IMR-90 (cell line): Measurements from ENCODE around the gene POLR1A. TPM values are rescaled to one million over a fixed set of nuclear protein-coding genes. Genes with fewer than 3 reads are reported as not detected.
A peak's percentile ranks its signal among the peaks of the same experiment; 100 is the strongest.

ENCODE experiments used
- ATAC-seq: fragments of 200-7000 bp; cut with Tn5 transposase; 2 replicates; pipeline ENCODE4 v1.9.1; 2020; ENCODE audit warnings: low read depth, mild to moderate bottlenecking, moderate library complexity
- BruUV-seq: library from RNA; stranded (reverse); fragments of 400-500 nt; replicated peaks from 2 replicates; lab custom pipeline; 2021; lab: Mats Ljungman, UMichigan
- CTCF ChIA-PET: fragments of 300-600 bp; formaldehyde crosslinking; extraction: SDS; loops from one replicate; lab custom pipeline; 2021; ENCODE audit warnings: antibody characterized with exemption; lab: Yijun Ruan, JAX
- POLR2A ChIA-PET: fragments of 300-600 bp; sonication (Branson Sonifier 250); formaldehyde crosslinking; loops from one replicate; lab custom pipeline; 2022; ENCODE audit warnings: antibody characterized with exemption; ENCODE audit not compliant: unreplicated experiment; lab: Charles Lee
- DNase-seq: peaks from one replicate; pipeline ENCODE4 v3.0.0; 2013
- H2AFZ ChIP-seq: replicated peaks from 2 replicates; pipeline ENCODE3; 2013; ENCODE audit warnings: low read length, mild to moderate bottlenecking; ENCODE audit not compliant: poor library complexity
- H2AK5ac ChIP-seq: 2 replicates; pipeline ENCODE4 v1.6.1; 2013; ENCODE audit warnings: low read depth, low read length, inconsistent platforms
- H2AK9ac ChIP-seq: replicated peaks from 2 replicates; pipeline ENCODE3; 2013; ENCODE audit warnings: mild to moderate bottlenecking, low read depth, low read length, moderate library complexity; ENCODE audit not compliant: poor library complexity
- H2BK120ac ChIP-seq: 2 replicates; pipeline ENCODE4 v1.6.1; 2013; ENCODE audit warnings: low read depth, low read length, inconsistent platforms
- H2BK15ac ChIP-seq: 3 replicates; pipeline ENCODE4 v1.6.1; 2013; ENCODE audit warnings: low read depth, low read length, inconsistent platforms
- H2BK20ac ChIP-seq: 2 replicates; pipeline ENCODE4 v1.6.1; 2013; ENCODE audit warnings: low read depth, mild to moderate bottlenecking, inconsistent platforms, low read length, moderate library complexity
- H2BK5ac ChIP-seq: 2 replicates; pipeline ENCODE4 v1.6.1; 2013; ENCODE audit warnings: mild to moderate bottlenecking, low read depth, low read length, inconsistent platforms; ENCODE audit not compliant: poor library complexity, severe bottlenecking
- H3K14ac ChIP-seq: replicated peaks from 2 replicates; pipeline ENCODE4 v1.6.1; 2013; ENCODE audit warnings: low read depth, low read length, inconsistent platforms
- H3K18ac ChIP-seq: 2 replicates; pipeline ENCODE4 v1.6.1; 2013; ENCODE audit warnings: low read depth, low read length, control low read depth
- H3K23ac ChIP-seq: 2 replicates; pipeline ENCODE4 v1.6.1; 2013; ENCODE audit warnings: low read depth, low read length, inconsistent platforms
- H3K27ac ChIP-seq: 2 replicates; pipeline ENCODE4 v1.5.1; 2013; ENCODE audit warnings: mild to moderate bottlenecking, control low read depth, low read length; ENCODE audit not compliant: insufficient read depth
- H3K27me3 ChIP-seq: 2 replicates; pipeline ENCODE4 v1.6.1; 2013; ENCODE audit warnings: low read length; ENCODE audit not compliant: control insufficient read depth, insufficient read depth
- H3K36me3 ChIP-seq: 2 replicates; pipeline ENCODE4 v1.6.1; 2013; ENCODE audit warnings: low read length, mixed read lengths; ENCODE audit not compliant: control insufficient read depth, insufficient read depth
- H3K4ac ChIP-seq: 2 replicates; pipeline ENCODE4 v1.6.1; 2013; ENCODE audit warnings: low read depth, low read length, inconsistent platforms
- H3K4me1 ChIP-seq: 2 replicates; pipeline ENCODE4 v1.6.1; 2013; ENCODE audit warnings: low read length, mixed read lengths; ENCODE audit not compliant: control insufficient read depth, insufficient read depth
- H3K4me2 ChIP-seq: 2 replicates; pipeline ENCODE4 v1.6.1; 2013; ENCODE audit warnings: low read depth, mild to moderate bottlenecking, control low read depth, low read length, moderate library complexity
- H3K4me3 ChIP-seq: 2 replicates; pipeline ENCODE4 v1.5.1; 2013; ENCODE audit warnings: low read depth, mild to moderate bottlenecking, control low read depth, low read length, moderate library complexity; ENCODE audit not compliant: insufficient read depth
- H3K56ac ChIP-seq: 2 replicates; pipeline ENCODE4 v1.6.1; 2013; ENCODE audit warnings: low read length, inconsistent platforms; ENCODE audit not compliant: insufficient read depth; ENCODE audit errors: extremely low read depth
- H3K79me1 ChIP-seq, 2 experiments: 2 replicates each; pipeline ENCODE4 v1.6.1; 2013; ENCODE audit warnings: low read length in 2 of 2, inconsistent platforms in 1 of 2, low read depth in 1 of 2
- H3K9ac ChIP-seq: 2 replicates; pipeline ENCODE4 v1.6.1; 2013; ENCODE audit warnings: low read depth, low read length, control low read depth
- H3K9me1 ChIP-seq: 2 replicates; pipeline ENCODE4 v1.6.1; 2013; ENCODE audit warnings: low read length, inconsistent platforms; ENCODE audit not compliant: insufficient read depth
- H3K9me3 ChIP-seq: 2 replicates; pipeline ENCODE4 v1.6.1; 2013; ENCODE audit warnings: low read length; ENCODE audit not compliant: control insufficient read depth, insufficient read depth
- H4K20me1 ChIP-seq: 2 replicates; pipeline ENCODE4 v1.6.1; 2013; ENCODE audit warnings: low read length, inconsistent platforms; ENCODE audit not compliant: insufficient read depth
- H4K5ac ChIP-seq: 2 replicates; pipeline ENCODE4 v1.6.1; 2013; ENCODE audit warnings: mild to moderate bottlenecking, low read depth, low read length, control low read depth
- H4K8ac ChIP-seq, 2 experiments: 2 replicates each; pipeline ENCODE4 v1.6.1; 2013; ENCODE audit warnings: low read depth in 2 of 2, low read length in 2 of 2, control low read depth in 1 of 2, inconsistent platforms in 1 of 2
- H4K91ac ChIP-seq: 2 replicates; pipeline ENCODE4 v1.6.1; 2013; ENCODE audit warnings: low read depth, low read length, inconsistent platforms; ENCODE audit not compliant: insufficient read depth
- BHLHE40 ChIP-seq: fragments of 150-350 bp; IDR thresholded peaks from 2 replicates; pipeline ENCODE4 v1.6.1; 2016; ENCODE audit warnings: mild to moderate bottlenecking, low read depth, low read length
- CEBPB ChIP-seq: IDR thresholded peaks from 2 replicates; pipeline ENCODE4 v1.6.1; 2012; ENCODE audit warnings: low read depth, low read length, improper control_type of control experiment
- CHD1 ChIP-seq: IDR thresholded peaks from 2 replicates; pipeline ENCODE4 v1.6.1; 2012; ENCODE audit warnings: low read depth, low read length, improper control_type of control experiment
- MAFK ChIP-seq: IDR thresholded peaks from 2 replicates; pipeline ENCODE4 v1.6.1; 2012; ENCODE audit warnings: low read depth, low read length, improper control_type of control experiment
- MAZ ChIP-seq: IDR thresholded peaks from 2 replicates; pipeline ENCODE4 v1.6.1; 2012; ENCODE audit warnings: low read depth, mild to moderate bottlenecking, low read length, improper control_type of control experiment, moderate library complexity, borderline replicate concordance
- MXI1 ChIP-seq: IDR thresholded peaks from 2 replicates; pipeline ENCODE4 v1.6.1; 2012; ENCODE audit warnings: low read depth, mild to moderate bottlenecking, low read length, moderate library complexity, borderline replicate concordance
- POLR2A ChIP-seq: IDR thresholded peaks from 2 replicates; pipeline ENCODE4 v1.6.1; 2012; ENCODE audit warnings: mild to moderate bottlenecking, low read depth, low read length
- RAD21 ChIP-seq: IDR thresholded peaks from 2 replicates; pipeline ENCODE4 v1.6.1; 2012; ENCODE audit warnings: low read length, improper control_type of control experiment
- RCOR1 ChIP-seq: IDR thresholded peaks from 2 replicates; pipeline ENCODE4 v1.6.1; 2012; ENCODE audit warnings: mild to moderate bottlenecking, low read length, improper control_type of control experiment; ENCODE audit not compliant: insufficient replicate concordance
- RFX5 ChIP-seq: IDR thresholded peaks from 2 replicates; pipeline ENCODE4 v1.8.0; 2012; ENCODE audit warnings: low read depth, mild to moderate bottlenecking, low read length, moderate library complexity
- SMC3 ChIP-seq: fragments of 150-350 bp; IDR thresholded peaks from 2 replicates; pipeline ENCODE4 v1.6.1; 2016; ENCODE audit warnings: low read depth, mild to moderate bottlenecking, antibody characterized with exemption, low read length, moderate library complexity
- WGBS, 2 experiments: methylation state at CpG; one replicate each; pipeline versions ENCODE4 v1.1.5 to v1.1.7; 2013; ENCODE audit warnings: missing lambda C conversion rate in 2 of 2; ENCODE audit not compliant: insufficient read length in 1 of 2; ENCODE audit errors: extremely low coverage in 2 of 2; 5-methylcytosine and 5-hydroxymethylcytosine counted together
- dilution Hi-C: fragments of 300-500 bp; cut with HindIII; formaldehyde crosslinking; loops from one replicate; pipeline ENCODE4 v1.14.3; 2018; ENCODE audit warnings: low sequenced_read_pairs; ENCODE audit not compliant: unreplicated experiment
- in situ Hi-C: fragments of 300-500 bp; cut with MboI; formaldehyde crosslinking; loops from 3 replicates; pipeline ENCODE4 v1.14.3; 2019; ENCODE audit warnings: low sequenced_read_pairs, inconsistent platforms, mixed read lengths
- intact Hi-C: fragments of 100-400 bp; cut with micrococcal nuclease; formaldehyde crosslinking; loops from 2 replicates; pipeline ENCODE4 v1.10.0; 2022
- polyA plus RNA-seq, 3 experiments: library from polyadenylated mRNA; depleted of rRNA; stranded (reverse); fragments of >200 nt; gene quantifications; 2 replicates each; pipeline ENCODE4 v1.2.3, GENCODE V29; 2012; ENCODE audit warnings: low replicate concordance in 1 of 3
- total RNA-seq: library from RNA; depleted of rRNA; stranded (reverse); fragments of >200 nt; gene quantifications from 2 replicates; pipeline ENCODE4 v1.2.3, GENCODE V29; 2012
- TF ChIP-seq, protein P1 (sequence below): conservative IDR thresholded peaks from 2 replicates; pipeline ENCODE4 v1.5.1; 2012; ENCODE audit warnings: mild to moderate bottlenecking, low read depth, low read length, improper control_type of control experiment
- TF ChIP-seq, protein P2 (sequence below): fragments of 150-350 bp; IDR thresholded peaks from 2 replicates; pipeline ENCODE4 v1.6.1; 2016; ENCODE audit warnings: low read depth, mild to moderate bottlenecking, low read length, moderate library complexity, borderline replicate concordance
- TF ChIP-seq, protein P3 (sequence below): fragments of 150-350 bp; IDR thresholded peaks from 2 replicates; pipeline ENCODE4 v1.6.1; 2017; ENCODE audit warnings: mild to moderate bottlenecking, antibody characterized with exemption, low read length, low read depth

The POLR1A gene
- total and polyA plus RNA-seq, 2 of the 4 experiments (the other 2 are of a cell fraction), result 7.6 to 27.4 TPM

DNA sequence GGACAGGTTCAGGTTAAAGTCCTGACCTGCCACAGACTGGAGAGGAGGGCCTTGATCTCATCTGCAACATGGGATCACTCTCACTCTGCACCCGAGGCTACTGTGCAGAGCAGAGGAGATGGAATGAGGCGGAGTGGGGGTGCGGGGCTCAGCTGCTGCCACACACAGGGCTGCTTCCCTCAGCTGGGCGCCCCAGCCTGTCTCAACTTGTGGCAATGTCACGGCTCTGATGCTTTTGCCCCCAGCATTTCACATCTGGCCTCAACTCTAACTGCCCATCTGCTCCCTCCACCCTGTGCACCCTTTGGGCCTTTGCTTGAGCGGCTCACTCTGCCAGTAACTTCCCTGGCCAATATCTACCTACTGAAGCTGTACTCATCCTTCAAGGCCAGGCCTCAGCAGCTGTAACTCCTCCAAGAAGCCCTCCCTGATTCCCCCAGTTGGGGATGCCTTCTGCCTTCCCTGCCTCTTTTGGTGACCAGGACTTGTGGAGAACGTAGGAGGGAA lies 70.3 kb downstream of the POLR1A start:
- H3K27ac ChIP-seq, result peak overlapping the region; percentile 83; the same call in 1 of the 2 replicates
- no peak for DNase-seq
- WGBS, 2 experiments, result 97% methylated on average over 2 of the region's 7 CpGs; no CpG with 5 or more reads in 1 of the 2 experiments
- TF ChIP-seq, protein P1, sequence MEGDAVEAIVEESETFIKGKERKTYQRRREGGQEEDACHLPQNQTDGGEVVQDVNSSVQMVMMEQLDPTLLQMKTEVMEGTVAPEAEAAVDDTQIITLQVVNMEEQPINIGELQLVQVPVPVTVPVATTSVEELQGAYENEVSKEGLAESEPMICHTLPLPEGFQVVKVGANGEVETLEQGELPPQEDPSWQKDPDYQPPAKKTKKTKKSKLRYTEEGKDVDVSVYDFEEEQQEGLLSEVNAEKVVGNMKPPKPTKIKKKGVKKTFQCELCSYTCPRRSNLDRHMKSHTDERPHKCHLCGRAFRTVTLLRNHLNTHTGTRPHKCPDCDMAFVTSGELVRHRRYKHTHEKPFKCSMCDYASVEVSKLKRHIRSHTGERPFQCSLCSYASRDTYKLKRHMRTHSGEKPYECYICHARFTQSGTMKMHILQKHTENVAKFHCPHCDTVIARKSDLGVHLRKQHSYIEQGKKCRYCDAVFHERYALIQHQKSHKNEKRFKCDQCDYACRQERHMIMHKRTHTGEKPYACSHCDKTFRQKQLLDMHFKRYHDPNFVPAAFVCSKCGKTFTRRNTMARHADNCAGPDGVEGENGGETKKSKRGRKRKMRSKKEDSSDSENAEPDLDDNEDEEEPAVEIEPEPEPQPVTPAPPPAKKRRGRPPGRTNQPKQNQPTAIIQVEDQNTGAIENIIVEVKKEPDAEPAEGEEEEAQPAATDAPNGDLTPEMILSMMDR, result no peak
- TF ChIP-seq SMC3, result no peak
- TF ChIP-seq, protein P2, sequence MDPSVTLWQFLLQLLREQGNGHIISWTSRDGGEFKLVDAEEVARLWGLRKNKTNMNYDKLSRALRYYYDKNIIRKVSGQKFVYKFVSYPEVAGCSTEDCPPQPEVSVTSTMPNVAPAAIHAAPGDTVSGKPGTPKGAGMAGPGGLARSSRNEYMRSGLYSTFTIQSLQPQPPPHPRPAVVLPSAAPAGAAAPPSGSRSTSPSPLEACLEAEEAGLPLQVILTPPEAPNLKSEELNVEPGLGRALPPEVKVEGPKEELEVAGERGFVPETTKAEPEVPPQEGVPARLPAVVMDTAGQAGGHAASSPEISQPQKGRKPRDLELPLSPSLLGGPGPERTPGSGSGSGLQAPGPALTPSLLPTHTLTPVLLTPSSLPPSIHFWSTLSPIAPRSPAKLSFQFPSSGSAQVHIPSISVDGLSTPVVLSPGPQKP, result no peak
- TF ChIP-seq MAFK, result no peak
- TF ChIP-seq RAD21, result no peak
- TF ChIP-seq RFX5, result no peak
- no peak for TF ChIP-seq CEBPB
- no peak for TF ChIP-seq CHD1
- TF ChIP-seq RCOR1, result no peak
- TF ChIP-seq MAZ, result no peak
- no peak for TF ChIP-seq POLR2A
- TF ChIP-seq, protein P3, sequence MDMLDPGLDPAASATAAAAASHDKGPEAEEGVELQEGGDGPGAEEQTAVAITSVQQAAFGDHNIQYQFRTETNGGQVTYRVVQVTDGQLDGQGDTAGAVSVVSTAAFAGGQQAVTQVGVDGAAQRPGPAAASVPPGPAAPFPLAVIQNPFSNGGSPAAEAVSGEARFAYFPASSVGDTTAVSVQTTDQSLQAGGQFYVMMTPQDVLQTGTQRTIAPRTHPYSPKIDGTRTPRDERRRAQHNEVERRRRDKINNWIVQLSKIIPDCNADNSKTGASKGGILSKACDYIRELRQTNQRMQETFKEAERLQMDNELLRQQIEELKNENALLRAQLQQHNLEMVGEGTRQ, result no peak
- no peak for TF ChIP-seq BHLHE40
- no peak for TF ChIP-seq MXI1
- H2AK5ac ChIP-seq, result peak overlapping the region; percentile 94
- in situ Hi-C loops, result no loop called here
- peak overlapping the region; percentile 96 for H2AK9ac ChIP-seq
- H3K56ac ChIP-seq, result no peak overlapping the region
- H2BK15ac ChIP-seq, result peak overlapping the region; percentile 19; the same call in 1 of the 3 replicates
- peak overlapping the region; percentile 38 for H2BK5ac ChIP-seq
- 0 out of 2 replicates have a peak overlapping the region, but pooled peaks have one; percentile 5 for H4K5ac ChIP-seq
- peak overlapping the region; percentile 39 for H3K23ac ChIP-seq
- H3K18ac ChIP-seq, result peak overlapping the region; percentile 3; the same call in 1 of the 2 replicates
- ChIA-PET POLR2A (interaction anchor here (0.6 kb wide), 1 partner anchor 213 kb away, joined by 10 read pairs; no protein-coding TSS in a partner anchor), CTCF (interaction anchor here (0.6 to 2.1 kb wide), 3 partner anchors 12 to 146 kb away, joined by 3 to 5 read pairs (median 3); partner anchors contain the start of gene ST3GAL5)
- H2BK120ac ChIP-seq, result peak overlapping the region; percentile 86; the same call in 1 of the 2 replicates
- H3K36me3 ChIP-seq, result peaks cover 50% of the 10 kb centered on the region
- H3K14ac ChIP-seq, result peak overlapping the region; percentile 93
- peaks cover 0 to 37% of the 10 kb centered on the region in 2 experiments; a peak in 2 of 4 replicates for H3K79me1 ChIP-seq
- no TSS peak for BruUV-seq
- dilution Hi-C loops, result no loop called here
- H3K4me1 ChIP-seq, result peaks cover 29% of the 10 kb centered on the region
- H2BK20ac ChIP-seq, result peak overlapping the region; percentile 72; the same call in 1 of the 2 replicates
- no peaks in the 10 kb centered on the region; the same call in 1 of the 2 replicates for H4K20me1 ChIP-seq
- H3K9ac ChIP-seq, result no peak overlapping the region
- intact Hi-C loops, result loop anchor here (5.0 kb wide), 2 partner anchors 42 to 113 kb away; no protein-coding TSS in a partner anchor
- no peak overlapping the region for H3K4me2 ChIP-seq
- H3K27me3 ChIP-seq, result no peaks in the 10 kb centered on the region
- H4K91ac ChIP-seq, result peak overlapping the region; percentile 61
- H3K4ac ChIP-seq, result peak overlapping the region; percentile 96
- H4K8ac ChIP-seq, result peak overlapping the region; percentile 34 to 98; a peak in 3 of 4 replicates
- no peak for ATAC-seq
- H3K9me1 ChIP-seq, result peaks cover 33% of the 10 kb centered on the region
- no peaks in the 10 kb centered on the region for H3K9me3 ChIP-seq
- no peak overlapping the region for H3K4me3 ChIP-seq
- H2AFZ ChIP-seq, result peak overlapping the region; percentile 86
